Smooth muscle cell (in vitro differentiated cells): ENCODE data around the gene BBX. TPM values are rescaled to one million over a fixed set of nuclear protein-coding genes. Genes with fewer than 3 reads are reported as not detected.

ENCODE experiments used
- DNase-seq: peaks from one replicate; lab custom pipeline; 2025; ENCODE audit not compliant: unreplicated experiment; lab: John Stamatoyannopoulos, UW
- H2AFZ ChIP-seq: fragments of 200-600 bp; sonication (generic); 2 replicates; pipeline ENCODE4 v1.6.0; 2016; ENCODE audit warnings: antibody characterized with exemption, low read depth, mild to moderate bottlenecking
- H3F3A ChIP-seq: fragments of 200-600 bp; sonication (generic); 2 replicates; pipeline ENCODE4 v1.6.0; 2017; ENCODE audit warnings: antibody characterized with exemption, low read depth
- H3K27ac ChIP-seq: fragments of 200-600 bp; sonication (generic); 2 replicates; pipeline ENCODE4 v1.5.1; 2016; ENCODE audit warnings: low read depth, mild to moderate bottlenecking
- H3K27me3 ChIP-seq: fragments of 200-600 bp; sonication (generic); 2 replicates; pipeline ENCODE4 v1.6.1; 2016; ENCODE audit warnings: low read depth, mild to moderate bottlenecking
- H3K36me3 ChIP-seq: fragments of 200-600 bp; sonication (generic); 2 replicates; pipeline ENCODE4 v1.5.1; 2016; ENCODE audit warnings: low read depth
- H3K4me1 ChIP-seq: fragments of 200-600 bp; sonication (generic); 2 replicates; pipeline ENCODE4 v1.5.1; 2016; ENCODE audit warnings: low read depth
- H3K4me2 ChIP-seq: fragments of 200-600 bp; sonication (generic); 2 replicates; pipeline ENCODE4 v1.6.0; 2016; ENCODE audit warnings: mild to moderate bottlenecking
- H3K4me3 ChIP-seq: fragments of 200-600 bp; sonication (generic); 2 replicates; pipeline ENCODE4 v1.5.1; 2016; ENCODE audit warnings: mild to moderate bottlenecking
- H3K79me2 ChIP-seq: fragments of 200-600 bp; sonication (generic); 2 replicates; pipeline ENCODE4 v1.6.0; 2016; ENCODE audit warnings: low read depth, mild to moderate bottlenecking
- H3K9ac ChIP-seq: fragments of 200-600 bp; sonication (generic); 2 replicates; pipeline ENCODE4 v1.6.0; 2016; ENCODE audit warnings: low read depth
- H3K9me3 ChIP-seq: fragments of 200-600 bp; sonication (generic); replicated peaks from 2 replicates; pipeline ENCODE4 v1.5.1; 2016; ENCODE audit warnings: low read depth
- H4K20me1 ChIP-seq: fragments of 200-600 bp; sonication (generic); 2 replicates; pipeline ENCODE4 v1.6.0; 2016; ENCODE audit warnings: low read depth
- WGBS: methylation state at CpG from one replicate; pipeline ENCODE4 v1.1.7; 2016; ENCODE audit warnings: low lambda C conversion rate; 5-methylcytosine and 5-hydroxymethylcytosine counted together
- polyA plus RNA-seq: library from polyadenylated mRNA; unstranded; fragments of >200 nt; fragmentation: Nextera tagmentation; extraction: Ambion mirVana; gene quantifications from 2 replicates; pipeline ENCODE4 v1.2.1, GENCODE V29; 2016
- total RNA-seq: library from RNA; depleted of rRNA; stranded (reverse); fragments of >200 nt; gene quantifications from 2 replicates; pipeline ENCODE4 v1.2.3, GENCODE V29; 2014
- TF ChIP-seq, protein P1 (sequence below): fragments of 200-600 bp; sonication (generic); IDR thresholded peaks from 2 replicates; pipeline ENCODE4 v1.5.1; 2017; ENCODE audit warnings: borderline replicate concordance, mild to moderate bottlenecking, antibody characterized with exemption; ENCODE audit not compliant: insufficient read depth, poor library complexity, severe bottlenecking

BBX gene
- total and polyA plus RNA-seq, 2 experiments from 2014 or later, result 58.9 to 66.4 TPM

GRCh38 chr3:107579371-107579770 is 56.6 kb downstream of the BBX start:
- Histone ChIP-seq H3K36me3 (no peaks in the 10 kb centered on the region), H3K27ac (no peak overlapping the region), H3K4me1 (peaks cover 11% of the 10 kb centered on the region), H4K20me1 (peaks cover 83% of the 10 kb centered on the region), H3K4me3 (no peak overlapping the region), H3K9me3 (no peaks in the 10 kb centered on the region), H3K79me2 (peaks cover 11% of the 10 kb centered on the region), H3K9ac (no peak overlapping the region), H2AFZ (no peak overlapping the region), H3K27me3 (no peaks in the 10 kb centered on the region), H3F3A (no peaks in the 10 kb centered on the region), H3K4me2 (no peak overlapping the region)
- TF ChIP-seq, protein P1, sequence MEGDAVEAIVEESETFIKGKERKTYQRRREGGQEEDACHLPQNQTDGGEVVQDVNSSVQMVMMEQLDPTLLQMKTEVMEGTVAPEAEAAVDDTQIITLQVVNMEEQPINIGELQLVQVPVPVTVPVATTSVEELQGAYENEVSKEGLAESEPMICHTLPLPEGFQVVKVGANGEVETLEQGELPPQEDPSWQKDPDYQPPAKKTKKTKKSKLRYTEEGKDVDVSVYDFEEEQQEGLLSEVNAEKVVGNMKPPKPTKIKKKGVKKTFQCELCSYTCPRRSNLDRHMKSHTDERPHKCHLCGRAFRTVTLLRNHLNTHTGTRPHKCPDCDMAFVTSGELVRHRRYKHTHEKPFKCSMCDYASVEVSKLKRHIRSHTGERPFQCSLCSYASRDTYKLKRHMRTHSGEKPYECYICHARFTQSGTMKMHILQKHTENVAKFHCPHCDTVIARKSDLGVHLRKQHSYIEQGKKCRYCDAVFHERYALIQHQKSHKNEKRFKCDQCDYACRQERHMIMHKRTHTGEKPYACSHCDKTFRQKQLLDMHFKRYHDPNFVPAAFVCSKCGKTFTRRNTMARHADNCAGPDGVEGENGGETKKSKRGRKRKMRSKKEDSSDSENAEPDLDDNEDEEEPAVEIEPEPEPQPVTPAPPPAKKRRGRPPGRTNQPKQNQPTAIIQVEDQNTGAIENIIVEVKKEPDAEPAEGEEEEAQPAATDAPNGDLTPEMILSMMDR, result no peak
- no peak for DNase-seq
- 53% methylated on average over 4 of the region's 4 CpGs for WGBS

GRCh38 chr3:107581230-107581629 is 58.5 kb downstream of the BBX start:
- no peak for DNase-seq
- WGBS, result 81% methylated on average over 1 of the region's 1 CpG
- H2AFZ ChIP-seq, result no peak overlapping the region
- no peak overlapping the region for H3K4me3 ChIP-seq
- H4K20me1 ChIP-seq, result peaks cover 78% of the 10 kb centered on the region
- TF ChIP-seq, protein P1, result no peak
- H3K4me1 ChIP-seq, result peaks cover 11% of the 10 kb centered on the region
- H3K36me3 ChIP-seq, result no peaks in the 10 kb centered on the region
- H3F3A ChIP-seq, result no peaks in the 10 kb centered on the region
- H3K79me2 ChIP-seq, result peaks cover 4% of the 10 kb centered on the region
- H3K4me2 ChIP-seq, result no peak overlapping the region
- H3K9me3 ChIP-seq, result no peaks in the 10 kb centered on the region
- no peak overlapping the region for H3K9ac ChIP-seq
- no peak overlapping the region for H3K27ac ChIP-seq
- no peaks in the 10 kb centered on the region for H3K27me3 ChIP-seq

DNA sequence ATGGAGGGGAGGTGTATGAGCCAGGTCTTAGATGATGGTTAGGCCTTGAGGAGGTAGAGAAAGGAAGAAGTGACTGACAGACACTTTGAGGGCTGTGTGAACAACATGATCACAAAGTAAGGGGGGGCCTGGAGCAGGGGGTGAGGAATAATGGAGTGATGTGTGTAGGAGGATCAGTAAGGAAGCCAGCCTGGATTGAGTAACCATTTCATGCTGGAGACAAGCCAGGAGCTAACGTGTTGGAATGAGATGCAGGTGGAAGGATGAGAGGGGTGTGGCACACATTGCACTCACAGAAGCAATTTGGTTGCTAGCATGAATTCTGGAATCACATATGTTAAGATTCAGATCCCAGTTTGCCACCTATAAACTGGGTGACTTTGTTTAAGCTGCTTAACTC is 65.5 kb downstream of the BBX start:
- Histone ChIP-seq H3K79me2 (peaks cover 10% of the 10 kb centered on the region), H3K27ac (no peak overlapping the region), H4K20me1 (peaks cover 60% of the 10 kb centered on the region), H3K4me3 (no peak overlapping the region), H3K36me3 (no peaks in the 10 kb centered on the region), H3K9me3 (no peaks in the 10 kb centered on the region), H3K27me3 (no peaks in the 10 kb centered on the region), H3K9ac (no peak overlapping the region), H3F3A (no peaks in the 10 kb centered on the region), H3K4me1 (no peaks in the 10 kb centered on the region), H3K4me2 (no peak overlapping the region), H2AFZ (no peak overlapping the region)
- TF ChIP-seq, protein P1, result no peak
- 92% methylated on average over 1 of the region's 1 CpG for WGBS
- DNase-seq, result no peak

GRCh38 chr3:107589454-107589853 is 66.7 kb downstream of the BBX start:
- TF ChIP-seq, protein P1, result no peak
- Histone ChIP-seq H3K27me3 (no peaks in the 10 kb centered on the region), H3K4me2 (no peak overlapping the region), H3K79me2 (peaks cover 7% of the 10 kb centered on the region), H3K4me1 (no peaks in the 10 kb centered on the region), H3K9ac (no peak overlapping the region), H3K27ac (no peak overlapping the region), H2AFZ (no peak overlapping the region), H3K36me3 (no peaks in the 10 kb centered on the region), H3K9me3 (no peaks in the 10 kb centered on the region), H4K20me1 (peaks cover 58% of the 10 kb centered on the region), H3K4me3 (no peak overlapping the region), H3F3A (no peaks in the 10 kb centered on the region)
- WGBS, result 92% methylated on average over 1 of the region's 1 CpG
- DNase-seq, result no peak
